Immature natural killer cell (primary cell): ENCODE data around the gene ARHGEF10L. TPM values are rescaled to one million over a fixed set of nuclear protein-coding genes. Genes with fewer than 3 reads are reported as not detected.

Experiments
- DNase-seq, 3 donors: peaks; one replicate each; pipeline ENCODE4 v3.0.0; 2022; ENCODE audit warnings: mixed read lengths in 1 of 3
- H3K27ac Mint-ChIP-seq, 6 donors: one replicate each; pipeline ENCODE4 v1.8.0; 2020; ENCODE audit warnings: mixed read lengths in 6 of 6, mild to moderate bottlenecking in 5 of 6, inconsistent platforms in 4 of 6, moderate library complexity in 3 of 6
- H3K27me3 Mint-ChIP-seq, 3 donors: one replicate each; pipeline ENCODE4 v1.8.0; 2020 to 2021; ENCODE audit warnings: low read depth in 3 of 3, mild to moderate bottlenecking in 3 of 3, mixed read lengths in 3 of 3, moderate library complexity in 3 of 3, inconsistent platforms in 1 of 3
- H3K36me3 Mint-ChIP-seq, 3 donors: one replicate each; pipeline ENCODE4 v1.8.0; 2020; ENCODE audit warnings: mixed read lengths in 3 of 3, inconsistent platforms in 2 of 3, mild to moderate bottlenecking in 2 of 3
- H3K4me1 Mint-ChIP-seq, 2 donors: one replicate each; pipeline ENCODE4 v1.8.0; 2020; ENCODE audit warnings: inconsistent platforms in 2 of 2, mild to moderate bottlenecking in 2 of 2, mixed read lengths in 2 of 2, moderate library complexity in 1 of 2
- H3K4me3 Mint-ChIP-seq, 5 donors: one replicate each; pipeline ENCODE4 v1.8.0; 2020; ENCODE audit warnings: mild to moderate bottlenecking in 5 of 5, mixed read lengths in 5 of 5, inconsistent platforms in 3 of 5, moderate library complexity in 3 of 5
- H3K9me3 Mint-ChIP-seq, 6 donors: one replicate each; pipeline ENCODE4 v1.8.0; 2020; ENCODE audit warnings: mild to moderate bottlenecking in 6 of 6, mixed read lengths in 6 of 6, inconsistent platforms in 4 of 6, moderate library complexity in 3 of 6
- polyA plus RNA-seq, 3 donors: library from polyadenylated mRNA; unstranded; fragments of 300-500 nt; fragmentation: Illumina TruSeq; gene quantifications; one replicate each; pipeline ENCODE4 v1.2.3, GENCODE V29; 2021

Gene ARHGEF10L
- polyA plus RNA-seq, 3 donors from 2014 or later: 0.17 to 0.20 TPM; not detected in 1

- Mint-ChIP-seq H3K36me3 (no peaks in the 10 kb centered on the region), H3K27me3 (peaks cover 0 to 4% (median 3%) of the 10 kb centered on the region in 3 donors), H3K9me3 (no peaks in the 10 kb centered on the region), H3K27ac (no peak overlapping the region), H3K4me1 (peaks cover 0 to 2% of the 10 kb centered on the region in 2 donors), H3K4me3 (no peak overlapping the region)
- DNase-seq: no peak
These were observed 149.5 kb downstream of the ARHGEF10L start for GRCh38 chr1:17689011-17689410.

- Mint-ChIP-seq H3K27me3 (no peaks in the 10 kb centered on the region), H3K4me1 (peaks cover 0 to 2% of the 10 kb centered on the region in 2 donors), H3K27ac (no peak overlapping the region), H3K36me3 (no peaks in the 10 kb centered on the region), H3K9me3 (no peaks in the 10 kb centered on the region), H3K4me3 (no peak overlapping the region)
- no peak for DNase-seq
These were observed 151.6 kb downstream of the ARHGEF10L start for GRCh38 chr1:17690906-17691634.

- Mint-ChIP-seq H3K4me1 (peaks cover 0 to 2% of the 10 kb centered on the region in 2 donors), H3K9me3 (no peaks in the 10 kb centered on the region), H3K27ac (no peak overlapping the region), H3K27me3 (no peaks in the 10 kb centered on the region), H3K4me3 (no peak overlapping the region), H3K36me3 (no peaks in the 10 kb centered on the region)
- DNase-seq: no peak
These were observed 153.1 kb downstream of the ARHGEF10L start for GRCh38 chr1:17692645-17693044.

GRCh38 chr1:17696417-17697301 lies 157.2 kb downstream of the ARHGEF10L start:
- H3K27me3 Mint-ChIP-seq: no peaks in the 10 kb centered on the region
- no peak overlapping the region for H3K4me3 Mint-ChIP-seq
- no peaks in the 10 kb centered on the region for H3K36me3 Mint-ChIP-seq
- H3K9me3 Mint-ChIP-seq: no peaks in the 10 kb centered on the region
- H3K4me1 Mint-ChIP-seq: no peaks in the 10 kb centered on the region
- no peak overlapping the region for H3K27ac Mint-ChIP-seq
- no peak for DNase-seq

GRCh38 chr1:17697458-17697857 lies 158.0 kb downstream of the ARHGEF10L start:
- no peak overlapping the region for H3K27ac Mint-ChIP-seq
- no peaks in the 10 kb centered on the region for H3K4me1 Mint-ChIP-seq
- H3K36me3 Mint-ChIP-seq: no peaks in the 10 kb centered on the region
- no peaks in the 10 kb centered on the region for H3K9me3 Mint-ChIP-seq
- DNase-seq: no peak
- no peak overlapping the region for H3K4me3 Mint-ChIP-seq
- H3K27me3 Mint-ChIP-seq: no peaks in the 10 kb centered on the region

GRCh38 chr1:17699581-17699980 lies 160.1 kb downstream of the ARHGEF10L start:
- no peaks in the 10 kb centered on the region for H3K27me3 Mint-ChIP-seq
- no peak for DNase-seq
- H3K27ac Mint-ChIP-seq: no peak overlapping the region
- no peaks in the 10 kb centered on the region for H3K4me1 Mint-ChIP-seq
- H3K9me3 Mint-ChIP-seq: no peaks in the 10 kb centered on the region
- H3K36me3 Mint-ChIP-seq: no peaks in the 10 kb centered on the region
- H3K4me3 Mint-ChIP-seq: no peak overlapping the region

- Mint-ChIP-seq H3K27me3 (no peaks in the 10 kb centered on the region), H3K9me3 (no peaks in the 10 kb centered on the region), H3K4me1 (no peaks in the 10 kb centered on the region), H3K4me3 (no peak overlapping the region), H3K36me3 (no peaks in the 10 kb centered on the region), H3K27ac (no peak overlapping the region)
- no peak for DNase-seq
These were observed 161.7 kb downstream of the ARHGEF10L start for GRCh38 chr1:17700945-17701810.

GRCh38 chr1:17704176-17704575 lies 164.7 kb downstream of the ARHGEF10L start:
- Mint-ChIP-seq H3K27me3 (no peaks in the 10 kb centered on the region), H3K9me3 (no peaks in the 10 kb centered on the region), H3K27ac (no peak overlapping the region), H3K36me3 (no peaks in the 10 kb centered on the region), H3K4me3 (no peak overlapping the region), H3K4me1 (no peaks in the 10 kb centered on the region)
- DNase-seq: no peak

- Mint-ChIP-seq H3K4me1 (no peaks in the 10 kb centered on the region), H3K27ac (no peak overlapping the region), H3K36me3 (no peaks in the 10 kb centered on the region), H3K27me3 (no peaks in the 10 kb centered on the region), H3K4me3 (no peak overlapping the region), H3K9me3 (no peaks in the 10 kb centered on the region)
- DNase-seq: no peak
These were observed 166.9 kb downstream of the ARHGEF10L start for GRCh38 chr1:17706445-17706844.

GRCh38 chr1:17709981-17710380 lies 170.5 kb downstream of the ARHGEF10L start:
- no peak overlapping the region for H3K4me3 Mint-ChIP-seq
- H3K27ac Mint-ChIP-seq: no peak overlapping the region
- H3K36me3 Mint-ChIP-seq: no peaks in the 10 kb centered on the region
- H3K9me3 Mint-ChIP-seq: no peaks in the 10 kb centered on the region
- no peak for DNase-seq
- H3K4me1 Mint-ChIP-seq: no peaks in the 10 kb centered on the region
- peaks cover 0 to 4% (median 3%) of the 10 kb centered on the region in 3 donors for H3K27me3 Mint-ChIP-seq

- no peak overlapping the region for H3K27ac Mint-ChIP-seq
- H3K27me3 Mint-ChIP-seq: peaks cover 0 to 4% (median 3%) of the 10 kb centered on the region in 3 donors
- no peak for DNase-seq
- H3K4me3 Mint-ChIP-seq: no peak overlapping the region
- H3K9me3 Mint-ChIP-seq: no peaks in the 10 kb centered on the region
- H3K36me3 Mint-ChIP-seq: no peaks in the 10 kb centered on the region
- H3K4me1 Mint-ChIP-seq: no peaks in the 10 kb centered on the region
These were observed 171.5 kb downstream of the ARHGEF10L start for GRCh38 chr1:17710889-17711576.

- Mint-ChIP-seq H3K27me3 (peaks cover 0 to 6% (median 4%) of the 10 kb centered on the region in 3 donors), H3K27ac (no peak overlapping the region), H3K4me1 (no peaks in the 10 kb centered on the region), H3K4me3 (no peak overlapping the region), H3K36me3 (no peaks in the 10 kb centered on the region), H3K9me3 (peaks cover 0 to 1% (median 0%) of the 10 kb centered on the region in 6 donors)
- no peak for DNase-seq
These were observed 172.0 kb downstream of the ARHGEF10L start for GRCh38 chr1:17711577-17711910.

- Mint-ChIP-seq H3K4me3 (no peak overlapping the region), H3K27me3 (peaks cover 0 to 6% (median 4%) of the 10 kb centered on the region in 3 donors), H3K36me3 (no peaks in the 10 kb centered on the region), H3K27ac (no peak overlapping the region), H3K9me3 (peaks cover 0 to 1% (median 0%) of the 10 kb centered on the region in 6 donors), H3K4me1 (no peaks in the 10 kb centered on the region)
- no peak for DNase-seq
These were observed 172.4 kb downstream of the ARHGEF10L start for GRCh38 chr1:17711941-17712340.
